ENCODE results near the gene INTS1.

DNA sequence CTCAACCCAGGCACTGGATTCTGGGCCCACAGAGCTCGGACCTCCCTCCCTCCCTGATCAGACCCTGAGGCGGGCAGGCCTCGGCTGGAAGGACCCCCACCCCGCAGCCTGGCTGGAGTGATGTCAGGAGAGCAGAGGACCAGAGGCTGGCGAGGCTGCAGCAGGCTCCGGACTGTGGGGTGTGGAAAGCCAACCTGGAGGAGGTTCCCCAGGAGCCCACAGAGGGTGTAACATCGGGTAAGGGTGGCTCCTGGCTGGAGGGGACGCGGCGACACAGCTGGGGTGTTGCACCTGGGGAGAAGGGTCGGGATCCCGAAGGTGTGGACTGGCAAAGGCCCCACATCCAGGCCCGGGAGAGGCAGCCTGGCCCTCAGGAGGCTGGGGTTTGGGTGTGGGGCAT, 36.0 kb downstream of the INTS1 start:
- no peak for TF ChIP-seq POLR2AphosphoS5 (IDR thresholded peaks at IDR 0.05; ENCODE audit: low read depth, low read length)
- TF ChIP-seq, protein P1, sequence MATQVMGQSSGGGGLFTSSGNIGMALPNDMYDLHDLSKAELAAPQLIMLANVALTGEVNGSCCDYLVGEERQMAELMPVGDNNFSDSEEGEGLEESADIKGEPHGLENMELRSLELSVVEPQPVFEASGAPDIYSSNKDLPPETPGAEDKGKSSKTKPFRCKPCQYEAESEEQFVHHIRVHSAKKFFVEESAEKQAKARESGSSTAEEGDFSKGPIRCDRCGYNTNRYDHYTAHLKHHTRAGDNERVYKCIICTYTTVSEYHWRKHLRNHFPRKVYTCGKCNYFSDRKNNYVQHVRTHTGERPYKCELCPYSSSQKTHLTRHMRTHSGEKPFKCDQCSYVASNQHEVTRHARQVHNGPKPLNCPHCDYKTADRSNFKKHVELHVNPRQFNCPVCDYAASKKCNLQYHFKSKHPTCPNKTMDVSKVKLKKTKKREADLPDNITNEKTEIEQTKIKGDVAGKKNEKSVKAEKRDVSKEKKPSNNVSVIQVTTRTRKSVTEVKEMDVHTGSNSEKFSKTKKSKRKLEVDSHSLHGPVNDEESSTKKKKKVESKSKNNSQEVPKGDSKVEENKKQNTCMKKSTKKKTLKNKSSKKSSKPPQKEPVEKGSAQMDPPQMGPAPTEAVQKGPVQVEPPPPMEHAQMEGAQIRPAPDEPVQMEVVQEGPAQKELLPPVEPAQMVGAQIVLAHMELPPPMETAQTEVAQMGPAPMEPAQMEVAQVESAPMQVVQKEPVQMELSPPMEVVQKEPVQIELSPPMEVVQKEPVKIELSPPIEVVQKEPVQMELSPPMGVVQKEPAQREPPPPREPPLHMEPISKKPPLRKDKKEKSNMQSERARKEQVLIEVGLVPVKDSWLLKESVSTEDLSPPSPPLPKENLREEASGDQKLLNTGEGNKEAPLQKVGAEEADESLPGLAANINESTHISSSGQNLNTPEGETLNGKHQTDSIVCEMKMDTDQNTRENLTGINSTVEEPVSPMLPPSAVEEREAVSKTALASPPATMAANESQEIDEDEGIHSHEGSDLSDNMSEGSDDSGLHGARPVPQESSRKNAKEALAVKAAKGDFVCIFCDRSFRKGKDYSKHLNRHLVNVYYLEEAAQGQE (IDR thresholded peaks at IDR 0.05; ENCODE audit: insufficient read depth in 1 of 2, low read depth in 2 of 2, low read length in 2 of 2), result no peak

Measured in PFSK-1 (cell line).